Fibroblast of skin of right quadriceps (primary cell): ENCODE results near the gene ZIC4.

ENCODE experiments used
- DNase-seq: peaks from one replicate; pipeline ENCODE4 v3.0.0-alpha.2; 2013

Gene ZIC4

GRCh38 chr3:147389717-147390116 lies 16.6 kb downstream of the ZIC4 start:
- DNase-seq: no peak

GRCh38 chr3:147388700-147389580 lies 17.4 kb downstream of the ZIC4 start:
- no peak for DNase-seq

GRCh38 chr3:147387885-147388699 lies 18.3 kb downstream of the ZIC4 start:
- no peak for DNase-seq

GRCh38 chr3:147387291-147387884 lies 19.0 kb downstream of the ZIC4 start:
- DNase-seq: no peak

GRCh38 chr3:147385059-147386012 lies 21.0 kb downstream of the ZIC4 start:
- DNase-seq: no peak

GRCh38 chr3:147384210-147385058 lies 21.9 kb downstream of the ZIC4 start:
- DNase-seq: no peak

GRCh38 chr3:147383617-147384016 lies 22.7 kb downstream of the ZIC4 start:
- no peak for DNase-seq

- no peak for DNase-seq
These were observed 24.7 kb downstream of the ZIC4 start for GRCh38 chr3:147381596-147381995.

GRCh38 chr3:147380977-147381376 lies 25.4 kb downstream of the ZIC4 start:
- DNase-seq: no peak

GRCh38 chr3:147380387-147380951 lies 25.9 kb downstream of the ZIC4 start:
- no peak for DNase-seq

- no peak for DNase-seq
These were observed 26.7 kb downstream of the ZIC4 start for GRCh38 chr3:147379651-147380050.

GRCh38 chr3:147377412-147378367 lies 28.7 kb downstream of the ZIC4 start:
- DNase-seq: no peak

GRCh38 chr3:147373301-147373700 lies 33.0 kb downstream of the ZIC4 start:
- DNase-seq: no peak

GRCh38 chr3:147372525-147373027 lies 33.8 kb downstream of the ZIC4 start:
- DNase-seq: no peak

GRCh38 chr3:147371771-147372340 lies 34.5 kb downstream of the ZIC4 start:
- no peak for DNase-seq

- DNase-seq: no peak
These were observed 35.2 kb downstream of the ZIC4 start for GRCh38 chr3:147371140-147371539.

GRCh38 chr3:147370349-147370748 lies 36.0 kb downstream of the ZIC4 start:
- DNase-seq: no peak

GRCh38 chr3:147369661-147370123 lies 36.7 kb downstream of the ZIC4 start:
- no peak for DNase-seq

- DNase-seq: no peak
These were observed 37.1 kb downstream of the ZIC4 start for GRCh38 chr3:147369231-147369630.
